ENCODE measurements around the gene TMEM231. TPM values are rescaled to one million over a fixed set of nuclear protein-coding genes. Genes with fewer than 3 reads are reported as not detected.

TMEM231 gene
- total RNA-seq, 4 donors from 2014 or later, result 3.6 to 22.2 (median 10.9) TPM

- TF ChIP-seq CTCF (IDR thresholded peaks at IDR 0.05), result no peak
- no peak for TF ChIP-seq POLR2A (IDR thresholded peaks at IDR 0.05)
- 66 to 70% methylated on average over 13 to 21 of the region's 34 CpGs for WGBS, 2 donors
- DNase-seq, result no peak
- Histone ChIP-seq H3K4me3 (replicated peaks in 1 of 3) (no peak overlapping the region), H3K9me3 (no peaks in the 10 kb centered on the region), H3K36me3 (no peaks in the 10 kb centered on the region), H3K4me1 (no peaks in the 10 kb centered on the region), H3K27ac (no peak overlapping the region), H3K27me3 (no peaks in the 10 kb centered on the region)
- intact Hi-C loops (cut with DNase I), result no loop called here
Measured at GRCh38 chr16:75535211-75535843, 20.7 kb downstream of the TMEM231 start.

- intact Hi-C loops (cut with DNase I), result no loop called here
- H3K9me3 ChIP-seq, result no peaks in the 10 kb centered on the region
- no peak for DNase-seq
- WGBS, 2 donors, result 56 to 63% methylated on average over 12 to 13 of the region's 19 CpGs
- H3K36me3 ChIP-seq, result no peaks in the 10 kb centered on the region
- H3K4me1 ChIP-seq, result no peaks in the 10 kb centered on the region
- TF ChIP-seq POLR2A (IDR thresholded peaks at IDR 0.05) (no peak), CTCF (IDR thresholded peaks at IDR 0.05) (no peak)
- no peaks in the 10 kb centered on the region for H3K27me3 ChIP-seq
- H3K27ac ChIP-seq, result no peak overlapping the region
- no peak overlapping the region for H3K4me3 ChIP-seq (replicated peaks in 1 of 3)
Measured at GRCh38 chr16:75534560-75535205, 21.4 kb downstream of the TMEM231 start.

- Histone ChIP-seq H3K27ac (no peak overlapping the region), H3K27me3 (no peaks in the 10 kb centered on the region), H3K9me3 (no peaks in the 10 kb centered on the region), H3K36me3 (no peaks in the 10 kb centered on the region), H3K4me3 (replicated peaks in 1 of 3) (no peak overlapping the region), H3K4me1 (no peaks in the 10 kb centered on the region)
- no peak for DNase-seq
- intact Hi-C loops (cut with DNase I), result no loop called here
- TF ChIP-seq CTCF (IDR thresholded peaks at IDR 0.05) (no peak), POLR2A (IDR thresholded peaks at IDR 0.05) (no peak)
- 82 to 83% methylated on average over 2 of the region's 2 CpGs for WGBS, 2 donors
Measured at GRCh38 chr16:75532791-75533190, 23.3 kb downstream of the TMEM231 start.

- Histone ChIP-seq H3K27ac (no peak overlapping the region), H3K9me3 (no peaks in the 10 kb centered on the region), H3K4me1 (no peaks in the 10 kb centered on the region), H3K4me3 (replicated peaks in 1 of 3) (no peak overlapping the region), H3K36me3 (no peaks in the 10 kb centered on the region), H3K27me3 (no peaks in the 10 kb centered on the region)
- TF ChIP-seq CTCF (IDR thresholded peaks at IDR 0.05), result no peak
- no peak for TF ChIP-seq POLR2A (IDR thresholded peaks at IDR 0.05)
- no peak for DNase-seq
- WGBS, 2 donors, result 81 to 86% methylated on average over 8 of the region's 8 CpGs
- intact Hi-C loops (cut with DNase I), result no loop called here
Measured at GRCh38 chr16:75532142-75532765, 23.8 kb downstream of the TMEM231 start.

- intact Hi-C loops (cut with DNase I), result no loop called here
- 91 to 96% methylated on average over 14 to 29 of the region's 29 CpGs for WGBS, 2 donors
- DNase-seq, result no peak
Measured at GRCh38 chr16:75529959-75530358, 26.1 kb downstream of the TMEM231 start.

More at GRCh38 chr16:75529959-75530358, 26.1 kb downstream of the TMEM231 start:
- H3K27ac ChIP-seq, result no peak overlapping the region
- TF ChIP-seq POLR2A (IDR thresholded peaks at IDR 0.05) (no peak), CTCF (IDR thresholded peaks at IDR 0.05) (no peak)
- H3K36me3 ChIP-seq, result no peaks in the 10 kb centered on the region
- no peaks in the 10 kb centered on the region for H3K9me3 ChIP-seq
- H3K27me3 ChIP-seq, result no peaks in the 10 kb centered on the region
- no peaks in the 10 kb centered on the region for H3K4me1 ChIP-seq
- H3K4me3 ChIP-seq (replicated peaks in 1 of 3), result no peak overlapping the region
